K562 (cell line): ENCODE data around the gene ANO6. TPM values are rescaled to one million over a fixed set of nuclear protein-coding genes. Genes with fewer than 3 reads are reported as not detected.

Source experiments
- BHLHE40 ChIP-seq: IDR thresholded peaks from 2 replicates; pipeline ENCODE4 v1.6.1; 2011; ENCODE audit warnings: low read length, improper control_type of control experiment
- CREB3L1 ChIP-seq: fragments of 450-650 bp; IDR thresholded peaks from 2 replicates; pipeline ENCODE4 v1.6.1; 2014; ENCODE audit warnings: low read depth, mild to moderate bottlenecking, moderate library complexity, borderline replicate concordance
- FOXP4 ChIP-seq: sonication (generic); formaldehyde crosslinking; IDR thresholded peaks from 2 replicates; pipeline ENCODE4 v1.8.0; 2022; ENCODE audit warnings: mild to moderate bottlenecking, missing genetic modification reagents, borderline replicate concordance
- HNRNPL ChIP-seq: fragments of 200-400 bp; formaldehyde crosslinking; IDR thresholded peaks from 2 replicates; pipeline ENCODE4 v1.6.1; 2017; ENCODE audit warnings: low read depth, mild to moderate bottlenecking, low read length
- JUND ChIP-seq, 2 experiments: IDR thresholded peaks; 2 replicates in 1 of 2; 3 replicates in 1 of 2; pipeline ENCODE4 v1.6.1; 2011; ENCODE audit warnings: borderline replicate concordance in 2 of 2, low read depth in 2 of 2, low read length in 2 of 2, improper control_type of control experiment in 1 of 2, missing biosample characterization in 1 of 2, missing genetic modification characterization in 1 of 2, missing genetic modification reagents in 1 of 2
- MYBL2 ChIP-seq, 2 experiments: fragments of 450-650 bp in 1 of 2; sonication (generic) in 1 of 2; formaldehyde crosslinking in 1 of 2; IDR thresholded peaks; 2 replicates each; pipeline versions ENCODE4 v1.6.1 to v1.8.1; 2017 to 2022; ENCODE audit warnings: borderline replicate concordance in 1 of 2, inconsistent platforms in 1 of 2, low read depth in 1 of 2, mild to moderate bottlenecking in 1 of 2, missing genetic modification reagents in 1 of 2, moderate library complexity in 1 of 2
- NR0B1 ChIP-seq: fragments of 450-650 bp; IDR thresholded peaks from one replicate; pipeline ENCODE4 v1.6.1; 2018; ENCODE audit warnings: mild to moderate bottlenecking, moderate library complexity; ENCODE audit not compliant: partially characterized antibody
- RAD21 ChIP-seq, 2 experiments: fragments of 250-450 bp in 1 of 2; fragments of 450-650 bp in 1 of 2; sonication (Bioruptor Pico) in 1 of 2; formaldehyde crosslinking in 1 of 2; IDR thresholded peaks in 1 of 2; conservative IDR thresholded peaks in 1 of 2; 2 replicates each; pipeline versions ENCODE4 v1.4.0 to v1.8.0; 2020 to 2022; ENCODE audit warnings: mild to moderate bottlenecking in 2 of 2, moderate library complexity in 1 of 2
- TBL1XR1 ChIP-seq, 2 experiments: IDR thresholded peaks; 2 replicates each; pipeline ENCODE4 v1.6.1; 2012; ENCODE audit warnings: improper control_type of control experiment in 2 of 2, low read length in 2 of 2, mild to moderate bottlenecking in 1 of 2
- U2AF1 ChIP-seq: fragments of 200-400 bp; formaldehyde crosslinking; optimal IDR thresholded peaks from 2 replicates; pipeline ENCODE3; 2017; ENCODE audit warnings: mild to moderate bottlenecking, low read depth, low read length, moderate library complexity
- USF1 ChIP-seq: sonication (generic); formaldehyde crosslinking; IDR thresholded peaks from 2 replicates; pipeline ENCODE4 v1.9.0; 2022; ENCODE audit warnings: mild to moderate bottlenecking, missing genetic modification reagents
- ZBTB11 ChIP-seq, 3 experiments: fragments of 200-800 bp in 1 of 3; fragments of 250-450 bp in 1 of 3; fragments of 450-650 bp in 1 of 3; sonication (Bioruptor Pico) in 1 of 3; sonication (Bioruptor generic) in 1 of 3; formaldehyde crosslinking in 1 of 3; IDR thresholded peaks; 2 replicates each; pipeline versions ENCODE4 v1.6.1 to v1.8.0; 2016 to 2022; ENCODE audit warnings: mild to moderate bottlenecking in 2 of 3, missing genetic modification characterization in 2 of 3, missing compliant biosample characterization in 1 of 3, moderate library complexity in 1 of 3
- ZNF311 ChIP-seq: fragments of 250-450 bp; sonication (Bioruptor Pico); IDR thresholded peaks from 2 replicates; pipeline ENCODE4 v1.4.0; 2020; ENCODE audit warnings: mild to moderate bottlenecking, moderate library complexity
- ZNF324 ChIP-seq: fragments of 250-450 bp; sonication (Bioruptor Pico); IDR thresholded peaks from 2 replicates; pipeline ENCODE4 v1.4.0; 2020; ENCODE audit warnings: mild to moderate bottlenecking
- polyA plus RNA-seq, 8 experiments: library from polyadenylated mRNA; depleted of rRNA in 4 of 8; stranded (reverse) in 5 of 8; unstranded in 3 of 8; fragments of >200 nt; fragmentation: Nextera tagmentation in 2 of 8; fragmentation: Illumina TruSeq in 1 of 8; extraction: Ambion mirVana in 2 of 8; extraction: Trizol in 1 of 8; gene quantifications; 2 replicates each; pipeline versions ENCODE4 v1.2.1 to v1.2.3, GENCODE V29; 2011 to 2014; ENCODE audit warnings: inconsistent platforms in 1 of 8, missing spikeins in 1 of 8
- total RNA-seq, 7 experiments: library from RNA; depleted of rRNA in 6 of 7; stranded (reverse); fragments of >200 nt in 6 of 7; fragmentation: Illumina TruSeq in 2 of 7; extraction: Trizol in 2 of 7; gene quantifications; 2 replicates each; pipeline versions ENCODE4 v1.2.1 to v1.2.3, GENCODE V29; 2011 to 2021; ENCODE audit warnings: low replicate concordance in 1 of 7

Gene ANO6
- total and polyA plus RNA-seq, 9 of the 15 experiments (the other 6 are each of a cell fraction or from before 2014, with no cell fraction given), result 3.5 to 24.7 (median 20.3) TPM

- TF ChIP-seq ZBTB11 (CRISPR knock-in tag; IDR thresholded peaks at IDR 0.05), result peak in 1 of 3 experiments; percentile 86; a peak in 2 of 6 replicates
- TF ChIP-seq ZNF324 (CRISPR knock-in tag), result no peak
- no peak for TF ChIP-seq FOXP4
- TF ChIP-seq TBL1XR1 (IDR thresholded peaks at IDR 0.05; ENCODE audit: low read length in 2 of 2), result 0 out of 4 replicates have a peak, but pooled peaks of 1 of the 2 experiments have one; percentile 31
- no peak for TF ChIP-seq CREB3L1
- peak; percentile 71 for TF ChIP-seq USF1
- no peak for TF ChIP-seq MYBL2 (IDR thresholded peaks at IDR 0.05; ENCODE audit: low read depth)
- no peak for TF ChIP-seq MYBL2 (CRISPR knock-in tag; IDR thresholded peaks at IDR 0.05; ENCODE audit: borderline replicate concordance)
- peak in 1 of 2 experiments; percentile 40; a peak in 3 of 4 replicates for TF ChIP-seq RAD21 (CRISPR knock-in tag; conservative IDR thresholded peaks at IDR 0.05 in 1 of 2, IDR thresholded peaks at IDR 0.05 in 1 of 2)
- no peak for TF ChIP-seq ZNF311 (CRISPR knock-in tag)
- no peak for TF ChIP-seq NR0B1
- TF ChIP-seq HNRNPL, result no peak
- TF ChIP-seq BHLHE40, result peak; percentile 88
- TF ChIP-seq JUND (IDR thresholded peaks at IDR 0.05; ENCODE audit: borderline replicate concordance, low read depth, low read length), result peak; percentile 60
- TF ChIP-seq JUND (tag; IDR thresholded peaks at IDR 0.05; ENCODE audit: borderline replicate concordance, low read depth, low read length), result peak; percentile 35; the same call in 1 of the 3 replicates
- TF ChIP-seq U2AF1, result no peak
These were observed at the start of gene ANO6 (continued) for GRCh38 chr12:45215419-45216229.
